K562 (cell line): ENCODE results near the gene MKNK1. TPM values are rescaled to one million over a fixed set of nuclear protein-coding genes. Genes with fewer than 3 reads are reported as not detected.

Experiments
- CHD4 ChIP-seq: fragments of 200-600 bp; sonication (generic); IDR thresholded peaks from 3 replicates; pipeline ENCODE4 v1.6.1; 2012; ENCODE audit warnings: low read depth, mild to moderate bottlenecking, mixed read lengths, low read length, inconsistent platforms; ENCODE audit not compliant: insufficient read depth, insufficient replicate concordance, poor library complexity, severe bottlenecking
- CTCFL ChIP-seq: IDR thresholded peaks from 2 replicates; pipeline ENCODE4 v1.6.1; 2011; ENCODE audit warnings: borderline replicate concordance, low read depth, mild to moderate bottlenecking, moderate library complexity, low read length; ENCODE audit not compliant: insufficient read depth, poor library complexity, severe bottlenecking
- ELF2 ChIP-seq: fragments of 250-450 bp; sonication (Bioruptor Pico); IDR thresholded peaks from 2 replicates; pipeline ENCODE4 v1.5.0; 2021; ENCODE audit warnings: mild to moderate bottlenecking
- FOXJ3 ChIP-seq: sonication (generic); formaldehyde crosslinking; IDR thresholded peaks from 2 replicates; pipeline ENCODE4 v1.4.0; 2020; ENCODE audit warnings: mild to moderate bottlenecking, missing genetic modification reagents
- HEY1 ChIP-seq: fragments of 250-450 bp; sonication (Bioruptor Pico); IDR thresholded peaks from 2 replicates; pipeline ENCODE4 v1.5.0; 2020; ENCODE audit warnings: mild to moderate bottlenecking, moderate library complexity, borderline replicate concordance
- HMG20B ChIP-seq: fragments of 250-450 bp; sonication (Bioruptor Pico); IDR thresholded peaks from 2 replicates; pipeline ENCODE4 v1.5.0; 2021; ENCODE audit warnings: mild to moderate bottlenecking
- NFATC3 ChIP-seq: fragments of 450-650 bp; IDR thresholded peaks from 2 replicates; pipeline ENCODE4 v1.6.1; 2017; ENCODE audit warnings: mild to moderate bottlenecking
- PRDM10 ChIP-seq: fragments of 450-650 bp; IDR thresholded peaks from 2 replicates; pipeline ENCODE4 v1.6.1; 2018; ENCODE audit not compliant: partially characterized antibody
- RFX1 ChIP-seq: fragments of 450-650 bp; IDR thresholded peaks from 2 replicates; pipeline ENCODE4 v1.6.1; 2016; ENCODE audit warnings: mild to moderate bottlenecking, moderate library complexity
- XRCC5 ChIP-seq: fragments of 200-400 bp; formaldehyde crosslinking; IDR thresholded peaks from 2 replicates; pipeline ENCODE4 v1.6.1; 2017; ENCODE audit warnings: low read depth, mild to moderate bottlenecking, low read length
- ZBTB11 ChIP-seq, 3 experiments: fragments of 200-800 bp in 1 of 3; fragments of 250-450 bp in 1 of 3; fragments of 450-650 bp in 1 of 3; sonication (Bioruptor Pico) in 1 of 3; sonication (Bioruptor generic) in 1 of 3; formaldehyde crosslinking in 1 of 3; IDR thresholded peaks; 2 replicates each; pipeline versions ENCODE4 v1.6.1 to v1.8.0; 2016 to 2022; ENCODE audit warnings: mild to moderate bottlenecking in 2 of 3, missing genetic modification characterization in 2 of 3, missing compliant biosample characterization in 1 of 3, moderate library complexity in 1 of 3
- ZBTB9 ChIP-seq: fragments of 450-650 bp; formaldehyde crosslinking; IDR thresholded peaks from 2 replicates; pipeline ENCODE4 v1.4.0; 2020; ENCODE audit warnings: mild to moderate bottlenecking, moderate library complexity
- ZEB2 ChIP-seq: fragments of 450-650 bp; IDR thresholded peaks from 2 replicates; pipeline ENCODE4 v1.6.1; 2016
- ZFX ChIP-seq: sonication (generic); formaldehyde crosslinking; IDR thresholded peaks from 2 replicates; pipeline ENCODE4 v1.8.0; 2022; ENCODE audit warnings: mild to moderate bottlenecking, missing genetic modification reagents, moderate library complexity
- ZNF143 ChIP-seq: sonication (generic); formaldehyde crosslinking; IDR thresholded peaks from 2 replicates; pipeline ENCODE4 v1.9.0; 2022; ENCODE audit warnings: mild to moderate bottlenecking, missing genetic modification reagents
- ZNF184 ChIP-seq: sonication (generic); formaldehyde crosslinking; IDR thresholded peaks from 2 replicates; pipeline ENCODE4 v1.5.0; 2020; ENCODE audit warnings: missing genetic modification reagents
- polyA plus RNA-seq, 8 experiments: library from polyadenylated mRNA; depleted of rRNA in 4 of 8; stranded (reverse) in 5 of 8; unstranded in 3 of 8; fragments of >200 nt; fragmentation: Nextera tagmentation in 2 of 8; fragmentation: Illumina TruSeq in 1 of 8; extraction: Ambion mirVana in 2 of 8; extraction: Trizol in 1 of 8; gene quantifications; 2 replicates each; pipeline versions ENCODE4 v1.2.1 to v1.2.3, GENCODE V29; 2011 to 2014; ENCODE audit warnings: inconsistent platforms in 1 of 8, missing spikeins in 1 of 8
- total RNA-seq, 7 experiments: library from RNA; depleted of rRNA in 6 of 7; stranded (reverse); fragments of >200 nt in 6 of 7; fragmentation: Illumina TruSeq in 2 of 7; extraction: Trizol in 2 of 7; gene quantifications; 2 replicates each; pipeline versions ENCODE4 v1.2.1 to v1.2.3, GENCODE V29; 2011 to 2021; ENCODE audit warnings: low replicate concordance in 1 of 7

Gene MKNK1
- total and polyA plus RNA-seq, 9 of the 15 experiments (the other 6 are each of a cell fraction or from before 2014, with no cell fraction given): 27.7 to 51.3 (median 43.7) TPM

- TF ChIP-seq CTCFL (no peak), ZFX (peak; percentile 67), NFATC3 (no peak), ZNF184 (CRISPR knock-in tag) (no peak), FOXJ3 (CRISPR knock-in tag) (no peak), ZBTB9 (peak; percentile 51; the same call in 1 of the 2 replicates), CHD4 (peak; percentile 74), PRDM10 (no peak), HEY1 (CRISPR knock-in tag) (peak; percentile 78; the same call in 1 of the 2 replicates), RFX1 (no peak), XRCC5 (peak; percentile 8), ZNF143 (no peak), ZBTB11 (CRISPR knock-in tag; IDR thresholded peaks at IDR 0.05) (peak in 1 of 3 experiments; percentile 75; a peak in 2 of 6 replicates), HMG20B (CRISPR knock-in tag) (no peak), ZEB2 (peak; percentile 64), ELF2 (CRISPR knock-in tag) (no peak)
Observed at GRCh38 chr1:46522184-46522968, 81.7 kb downstream of the MKNK1 start (continued).
